K562 (cell line): ENCODE measurements around the gene MARCHF5. TPM values are rescaled to one million over a fixed set of nuclear protein-coding genes. Genes with fewer than 3 reads are reported as not detected.

ENCODE experiments used
- CEBPG ChIP-seq, 3 experiments: fragments of 200-800 bp in 1 of 3; sonication (Bioruptor generic) in 1 of 3; sonication (generic) in 1 of 3; formaldehyde crosslinking in 1 of 3; IDR thresholded peaks in 2 of 3; conservative IDR thresholded peaks in 1 of 3; 2 replicates each; pipeline versions ENCODE4 v1.6.1 to v1.8.0; 2016 to 2022; ENCODE audit warnings: missing compliant biosample characterization in 2 of 3, missing genetic modification characterization in 2 of 3, mild to moderate bottlenecking in 1 of 3, missing genetic modification reagents in 1 of 3
- E2F8 ChIP-seq: fragments of 450-650 bp; IDR thresholded peaks from 2 replicates; pipeline ENCODE4 v1.7.1; 2018; ENCODE audit warnings: mild to moderate bottlenecking, low read depth; ENCODE audit not compliant: partially characterized antibody
- FOXJ2 ChIP-seq: fragments of 200-800 bp; sonication (Bioruptor generic); IDR thresholded peaks from 2 replicates; pipeline ENCODE4 v1.6.1; 2016; ENCODE audit warnings: missing genetic modification characterization, missing compliant biosample characterization
- FOXM1 ChIP-seq, 2 experiments: fragments of 450-650 bp in 1 of 2; sonication (generic) in 1 of 2; formaldehyde crosslinking in 1 of 2; IDR thresholded peaks; 2 replicates each; pipeline versions ENCODE4 v1.6.1 to v1.9.0; 2017 to 2022; ENCODE audit warnings: low read depth in 2 of 2, mild to moderate bottlenecking in 2 of 2, missing genetic modification reagents in 1 of 2, moderate library complexity in 1 of 2
- GATA2 ChIP-seq: sonication (generic); formaldehyde crosslinking; IDR thresholded peaks from 2 replicates; pipeline ENCODE4 v1.4.0; 2020; ENCODE audit warnings: mild to moderate bottlenecking, missing genetic modification reagents
- HNRNPL ChIP-seq: fragments of 200-400 bp; formaldehyde crosslinking; IDR thresholded peaks from 2 replicates; pipeline ENCODE4 v1.6.1; 2017; ENCODE audit warnings: low read depth, mild to moderate bottlenecking, low read length
- IFI16 ChIP-seq: fragments of 250-450 bp; sonication (Bioruptor Pico); IDR thresholded peaks from 2 replicates; pipeline ENCODE4 v2.1.2; 2022; ENCODE audit warnings: mild to moderate bottlenecking, inconsistent platforms
- MNT ChIP-seq, 2 experiments: fragments of 450-650 bp; conservative IDR thresholded peaks; 2 replicates each; pipeline ENCODE4 v1.6.1; 2017; ENCODE audit warnings: mild to moderate bottlenecking in 2 of 2, moderate library complexity in 2 of 2
- MYBL2 ChIP-seq, 2 experiments: fragments of 450-650 bp in 1 of 2; sonication (generic) in 1 of 2; formaldehyde crosslinking in 1 of 2; IDR thresholded peaks; 2 replicates each; pipeline versions ENCODE4 v1.6.1 to v1.8.1; 2017 to 2022; ENCODE audit warnings: borderline replicate concordance in 1 of 2, inconsistent platforms in 1 of 2, low read depth in 1 of 2, mild to moderate bottlenecking in 1 of 2, missing genetic modification reagents in 1 of 2, moderate library complexity in 1 of 2
- NFATC3 ChIP-seq: fragments of 450-650 bp; IDR thresholded peaks from 2 replicates; pipeline ENCODE4 v1.6.1; 2017; ENCODE audit warnings: mild to moderate bottlenecking
- SMARCB1 ChIP-seq: IDR thresholded peaks from 2 replicates; pipeline ENCODE4 v1.6.1; 2011; ENCODE audit warnings: improper control_type of control experiment, low read depth; ENCODE audit not compliant: insufficient read length
- SREBF1 ChIP-seq: fragments of 150-350 bp; IDR thresholded peaks from 2 replicates; pipeline ENCODE4 v1.6.1; 2014; ENCODE audit warnings: antibody characterized with exemption, low read depth, low read length, borderline replicate concordance
- YBX1 ChIP-seq: fragments of 450-650 bp; IDR thresholded peaks from 2 replicates; pipeline ENCODE4 v1.7.1; 2016; ENCODE audit warnings: mild to moderate bottlenecking
- ZBTB5 ChIP-seq: fragments of 450-650 bp; IDR thresholded peaks from 2 replicates; pipeline ENCODE4 v1.6.1; 2017; ENCODE audit warnings: antibody characterized with exemption
- ZBTB8A ChIP-seq: fragments of 450-650 bp; IDR thresholded peaks from 2 replicates; pipeline ENCODE4 v1.6.1; 2018; ENCODE audit warnings: mild to moderate bottlenecking, moderate library complexity; ENCODE audit not compliant: partially characterized antibody
- ZNF449 ChIP-seq: fragments of 250-450 bp; sonication (Bioruptor Pico); IDR thresholded peaks from 2 replicates; pipeline ENCODE4 v1.8.0; 2022; ENCODE audit warnings: moderate library complexity, mild to moderate bottlenecking, inconsistent platforms
- ZNF76 ChIP-seq: fragments of 250-450 bp; sonication (Bioruptor Pico); IDR thresholded peaks from 2 replicates; pipeline ENCODE4 v1.4.0; 2020; ENCODE audit warnings: mild to moderate bottlenecking, moderate library complexity, borderline replicate concordance
- ZNF764 ChIP-seq: fragments of 250-450 bp; sonication (Bioruptor Pico); IDR thresholded peaks from 2 replicates; pipeline ENCODE4 v1.4.0; 2020; ENCODE audit warnings: low read depth, mild to moderate bottlenecking, moderate library complexity
- polyA plus RNA-seq, 8 experiments: library from polyadenylated mRNA; depleted of rRNA in 4 of 8; stranded (reverse) in 5 of 8; unstranded in 3 of 8; fragments of >200 nt; fragmentation: Nextera tagmentation in 2 of 8; fragmentation: Illumina TruSeq in 1 of 8; extraction: Ambion mirVana in 2 of 8; extraction: Trizol in 1 of 8; gene quantifications; 2 replicates each; pipeline versions ENCODE4 v1.2.1 to v1.2.3, GENCODE V29; 2011 to 2014; ENCODE audit warnings: inconsistent platforms in 1 of 8, missing spikeins in 1 of 8
- total RNA-seq, 7 experiments: library from RNA; depleted of rRNA in 6 of 7; stranded (reverse); fragments of >200 nt in 6 of 7; fragmentation: Illumina TruSeq in 2 of 7; extraction: Trizol in 2 of 7; gene quantifications; 2 replicates each; pipeline versions ENCODE4 v1.2.1 to v1.2.3, GENCODE V29; 2011 to 2021; ENCODE audit warnings: low replicate concordance in 1 of 7

The MARCHF5 gene
- total and polyA plus RNA-seq, 9 of the 15 experiments (the other 6 are each of a cell fraction or from before 2014, with no cell fraction given): 3.4 to 27.2 (median 11.5) TPM

GRCh38 chr10:92290837-92291615, at the start of gene MARCHF5, which contains the start of gene CPEB3 (continued):
- TF ChIP-seq ZNF449 (CRISPR knock-in tag): no peak
- TF ChIP-seq E2F8: no peak
- no peak for TF ChIP-seq FOXM1 (IDR thresholded peaks at IDR 0.05; ENCODE audit: low read depth)
- TF ChIP-seq FOXM1 (CRISPR knock-in tag; IDR thresholded peaks at IDR 0.05; ENCODE audit: low read depth): 0 out of 2 replicates have a peak, but pooled peaks have one; percentile 34
- TF ChIP-seq ZBTB8A: no peak
- no peak; the same call in 1 of the 2 replicates for TF ChIP-seq CEBPG (CRISPR knock-in tag; IDR thresholded peaks at IDR 0.05)
- no peak for TF ChIP-seq CEBPG (tag; conservative IDR thresholded peaks at IDR 0.05 in 1 of 2, IDR thresholded peaks at IDR 0.05 in 1 of 2)
- no peak for TF ChIP-seq NFATC3
- no peak for TF ChIP-seq ZNF76 (CRISPR knock-in tag)
- TF ChIP-seq ZNF764 (CRISPR knock-in tag): no peak
- TF ChIP-seq HNRNPL: no peak
- no peak for TF ChIP-seq YBX1
- TF ChIP-seq MYBL2 (IDR thresholded peaks at IDR 0.05; ENCODE audit: low read depth): no peak
- no peak for TF ChIP-seq MYBL2 (CRISPR knock-in tag; IDR thresholded peaks at IDR 0.05; ENCODE audit: borderline replicate concordance)
- TF ChIP-seq SREBF1: no peak
- no peak for TF ChIP-seq IFI16 (CRISPR knock-in tag)
- no peak; the same call in 1 of the 2 replicates for TF ChIP-seq FOXJ2 (tag)
- TF ChIP-seq GATA2 (CRISPR knock-in tag): no peak
- no peak for TF ChIP-seq SMARCB1
- TF ChIP-seq MNT (conservative IDR thresholded peaks at IDR 0.05): peak in 1 of 2 experiments; percentile 58; a peak in 1 of 4 replicates
- no peak for TF ChIP-seq ZBTB5
